Activated naive CD4-positive, alpha-beta T cell treated with anti-CD3 and anti-CD28 coated beads, Interleukin-2, amount 10 ng/mL, durations not matched to agents 7 days and 5 days (primary cell): ENCODE measurements around the gene XYLT1.

Experiments used
- CTCF ChIA-PET: fragments of 350-600 bp; sonication (Branson Sonifier 250); formaldehyde crosslinking; loops from one replicate; lab custom pipeline; 2021; ENCODE audit warnings: antibody characterized with exemption; lab: Charles Lee
- DNase-seq: peaks from one replicate; pipeline ENCODE4 v3.0.0-alpha.2; 2020
- H3K27ac Mint-ChIP-seq: one replicate; pipeline ENCODE4 v1.8.0; 2021; ENCODE audit warnings: mild to moderate bottlenecking, moderate library complexity, mixed read lengths
- H3K27me3 Mint-ChIP-seq: one replicate; pipeline ENCODE4 v1.8.0; 2021; ENCODE audit warnings: mild to moderate bottlenecking, mixed read lengths
- H3K36me3 Mint-ChIP-seq: one replicate; pipeline ENCODE4 v1.8.0; 2021; ENCODE audit warnings: mixed read lengths
- H3K4me1 Mint-ChIP-seq: one replicate; pipeline ENCODE4 v1.8.0; 2021; ENCODE audit warnings: mixed read lengths
- H3K4me3 Mint-ChIP-seq: one replicate; pipeline ENCODE4 v1.8.0; 2021; ENCODE audit warnings: mild to moderate bottlenecking, moderate library complexity, mixed read lengths
- H3K9me3 Mint-ChIP-seq: one replicate; pipeline ENCODE4 v1.8.0; 2021; ENCODE audit warnings: mixed read lengths

The XYLT1 gene

GRCh38 chr16:17302214-17302613, 168.5 kb downstream of the XYLT1 start:
- CTCF ChIA-PET, result interaction anchor here (0.8 kb wide), 1 partner anchor 166 kb away, joined by 3 read pairs; no protein-coding TSS in a partner anchor
- Mint-ChIP-seq H3K9me3 (no peaks in the 10 kb centered on the region), H3K27ac (peak overlapping the region; percentile 46), H3K4me1 (peaks cover 41% of the 10 kb centered on the region), H3K27me3 (no peaks in the 10 kb centered on the region), H3K36me3 (peaks cover 5% of the 10 kb centered on the region), H3K4me3 (no peak overlapping the region)
- no peak for DNase-seq

GRCh38 chr16:17301593-17302135, 169.1 kb downstream of the XYLT1 start:
- no peak for DNase-seq
- CTCF ChIA-PET, result interaction anchor here (0.8 kb wide), 2 partner anchors 147 to 166 kb away, joined by 3 read pairs; no protein-coding TSS in a partner anchor
- H3K4me1 Mint-ChIP-seq, result peaks cover 42% of the 10 kb centered on the region
- no peaks in the 10 kb centered on the region for H3K27me3 Mint-ChIP-seq
- no peak overlapping the region for H3K27ac Mint-ChIP-seq
- no peak overlapping the region for H3K4me3 Mint-ChIP-seq
- H3K9me3 Mint-ChIP-seq, result no peaks in the 10 kb centered on the region
- peaks cover 5% of the 10 kb centered on the region for H3K36me3 Mint-ChIP-seq

DNA sequence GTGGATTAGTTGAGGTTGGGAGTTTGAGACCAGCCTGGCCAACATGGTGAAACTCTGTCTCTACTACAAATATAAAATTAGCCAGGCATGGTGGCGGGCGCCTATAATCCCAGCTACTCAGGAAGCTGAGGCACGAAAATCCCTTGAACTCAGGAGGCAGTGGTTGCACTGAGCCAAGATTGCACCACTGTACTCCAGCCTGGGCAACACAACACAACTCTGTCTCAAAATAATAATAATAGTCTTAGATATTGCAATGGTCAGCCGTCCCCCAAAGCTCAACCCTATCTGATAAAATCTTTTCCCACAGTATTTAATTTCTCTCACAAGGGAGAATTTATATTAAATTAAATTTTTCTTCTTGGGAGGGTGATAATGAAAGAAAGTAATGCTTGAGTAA, 169.6 kb downstream of the XYLT1 start:
- no peak overlapping the region for H3K27ac Mint-ChIP-seq
- CTCF ChIA-PET, result interaction anchor here (0.8 kb wide), 1 partner anchor 148 kb away, joined by 3 read pairs; no protein-coding TSS in a partner anchor
- H3K9me3 Mint-ChIP-seq, result no peaks in the 10 kb centered on the region
- H3K4me1 Mint-ChIP-seq, result peaks cover 42% of the 10 kb centered on the region
- no peaks in the 10 kb centered on the region for H3K27me3 Mint-ChIP-seq
- H3K36me3 Mint-ChIP-seq, result peaks cover 5% of the 10 kb centered on the region
- DNase-seq, result no peak
- H3K4me3 Mint-ChIP-seq, result no peak overlapping the region

DNA sequence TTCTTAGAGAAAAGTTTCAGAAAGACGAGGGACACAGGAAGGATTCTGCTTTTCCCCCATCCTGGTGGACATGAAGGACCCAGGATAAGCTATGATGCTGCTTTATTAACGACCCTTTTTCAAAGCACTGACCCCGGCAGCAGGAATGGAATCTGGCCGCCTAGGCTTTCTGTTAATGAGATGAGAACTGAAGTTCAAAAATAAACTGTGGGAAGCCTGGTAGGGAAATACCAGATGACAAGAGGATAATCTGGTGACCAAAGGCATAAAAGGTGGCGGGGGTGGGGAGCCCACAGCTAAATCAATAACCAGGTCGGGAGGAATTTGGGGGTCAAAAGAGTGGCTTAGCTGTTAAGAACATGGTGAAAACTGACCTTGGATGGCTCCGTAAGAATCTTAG, 171.0 kb downstream of the XYLT1 start:
- CTCF ChIA-PET, result interaction anchor here (1.5 kb wide), 1 partner anchor 168 kb away, joined by 3 read pairs; no protein-coding TSS in a partner anchor
- no peak overlapping the region for H3K27ac Mint-ChIP-seq
- peaks cover 37% of the 10 kb centered on the region for H3K4me1 Mint-ChIP-seq
- no peaks in the 10 kb centered on the region for H3K9me3 Mint-ChIP-seq
- no peak overlapping the region for H3K4me3 Mint-ChIP-seq
- H3K27me3 Mint-ChIP-seq, result no peaks in the 10 kb centered on the region
- H3K36me3 Mint-ChIP-seq, result peaks cover 9% of the 10 kb centered on the region
- DNase-seq, result no peak

GRCh38 chr16:17298238-17298637, 172.5 kb downstream of the XYLT1 start:
- no peak overlapping the region for H3K4me3 Mint-ChIP-seq
- H3K27me3 Mint-ChIP-seq, result no peaks in the 10 kb centered on the region
- peaks cover 29% of the 10 kb centered on the region for H3K4me1 Mint-ChIP-seq
- no peak overlapping the region for H3K27ac Mint-ChIP-seq
- H3K36me3 Mint-ChIP-seq, result peaks cover 9% of the 10 kb centered on the region
- no peak for DNase-seq
- CTCF ChIA-PET, result no interaction called here
- H3K9me3 Mint-ChIP-seq, result no peaks in the 10 kb centered on the region

DNA sequence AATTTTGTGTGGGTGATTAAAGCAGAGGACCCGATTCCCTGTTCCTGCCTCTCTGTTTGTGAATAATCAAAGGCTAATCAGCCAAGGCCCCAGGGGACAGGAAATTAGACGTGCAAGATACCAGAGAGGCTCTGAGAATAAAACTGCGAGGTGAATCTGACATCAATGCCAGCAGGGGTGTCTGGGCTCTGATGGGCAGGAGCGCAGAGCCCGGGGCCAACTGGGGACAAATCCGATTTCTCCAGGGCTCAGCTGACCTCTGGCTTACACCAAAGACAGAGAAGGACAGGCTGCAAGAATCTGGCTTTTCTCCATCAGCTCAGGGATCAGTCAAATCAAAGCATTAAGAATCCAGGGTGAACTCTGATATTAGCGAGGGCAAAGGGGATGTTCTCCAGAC, 174.3 kb downstream of the XYLT1 start:
- Mint-ChIP-seq H3K4me3 (no peak overlapping the region), H3K27ac (no peak overlapping the region), H3K4me1 (peaks cover 13% of the 10 kb centered on the region), H3K36me3 (peaks cover 12% of the 10 kb centered on the region), H3K9me3 (no peaks in the 10 kb centered on the region), H3K27me3 (no peaks in the 10 kb centered on the region)
- no peak for DNase-seq
- CTCF ChIA-PET, result no interaction called here

DNA sequence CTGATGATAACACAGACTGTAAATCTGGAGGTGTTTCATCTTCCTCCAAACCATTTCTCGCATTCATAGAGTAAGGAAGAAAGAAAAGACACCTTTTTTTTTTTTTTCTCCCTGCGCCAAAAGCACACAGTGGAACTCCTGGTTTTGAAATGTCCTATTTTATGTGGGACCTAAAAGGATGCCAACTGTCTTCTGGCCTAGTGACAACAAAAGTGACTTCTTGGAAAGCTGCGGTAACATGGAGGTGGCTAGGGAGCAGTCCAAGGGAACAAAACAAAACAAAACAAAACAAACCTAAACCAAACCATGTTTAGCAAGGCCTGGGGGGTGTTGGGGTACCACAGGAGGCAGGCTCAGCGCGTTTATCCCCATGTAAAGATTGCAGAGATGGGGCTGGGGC, 174.8 kb downstream of the XYLT1 start:
- H3K27ac Mint-ChIP-seq, result peak overlapping the region; percentile 45
- no peak for DNase-seq
- CTCF ChIA-PET, result no interaction called here
- H3K36me3 Mint-ChIP-seq, result peaks cover 15% of the 10 kb centered on the region
- H3K27me3 Mint-ChIP-seq, result no peaks in the 10 kb centered on the region
- H3K4me1 Mint-ChIP-seq, result peaks cover 12% of the 10 kb centered on the region
- no peak overlapping the region for H3K4me3 Mint-ChIP-seq
- H3K9me3 Mint-ChIP-seq, result no peaks in the 10 kb centered on the region

GRCh38 chr16:17294856-17295255, 175.9 kb downstream of the XYLT1 start:
- no peak for DNase-seq
- peaks cover 12% of the 10 kb centered on the region for H3K36me3 Mint-ChIP-seq
- H3K9me3 Mint-ChIP-seq, result no peaks in the 10 kb centered on the region
- no peak overlapping the region for H3K27ac Mint-ChIP-seq
- H3K27me3 Mint-ChIP-seq, result no peaks in the 10 kb centered on the region
- H3K4me1 Mint-ChIP-seq, result peaks cover 9% of the 10 kb centered on the region
- H3K4me3 Mint-ChIP-seq, result no peak overlapping the region
- CTCF ChIA-PET, result interaction anchor here (1.0 kb wide), 1 partner anchor 173 kb away, joined by 3 read pairs; no protein-coding TSS in a partner anchor

- H3K4me3 Mint-ChIP-seq, result no peak overlapping the region
- H3K4me1 Mint-ChIP-seq, result peaks cover 11% of the 10 kb centered on the region
- DNase-seq, result no peak
- H3K27ac Mint-ChIP-seq, result no peak overlapping the region
- H3K27me3 Mint-ChIP-seq, result no peaks in the 10 kb centered on the region
- CTCF ChIA-PET, result interaction anchor here (1.0 kb wide), 1 partner anchor 174 kb away, joined by 3 read pairs; no protein-coding TSS in a partner anchor
- no peaks in the 10 kb centered on the region for H3K9me3 Mint-ChIP-seq
- H3K36me3 Mint-ChIP-seq, result peaks cover 17% of the 10 kb centered on the region
Measured at GRCh38 chr16:17293813-17294558, 176.8 kb downstream of the XYLT1 start.

- peaks cover 3% of the 10 kb centered on the region for H3K27me3 Mint-ChIP-seq
- H3K36me3 Mint-ChIP-seq, result peaks cover 21% of the 10 kb centered on the region
- DNase-seq, result no peak
- no peak overlapping the region for H3K27ac Mint-ChIP-seq
- no peak overlapping the region for H3K4me3 Mint-ChIP-seq
- CTCF ChIA-PET, result no interaction called here
- H3K9me3 Mint-ChIP-seq, result no peaks in the 10 kb centered on the region
- peaks cover 9% of the 10 kb centered on the region for H3K4me1 Mint-ChIP-seq
Measured at GRCh38 chr16:17291289-17291688, 179.5 kb downstream of the XYLT1 start.

- peaks cover 4% of the 10 kb centered on the region for H3K4me1 Mint-ChIP-seq
- peaks cover 20% of the 10 kb centered on the region for H3K36me3 Mint-ChIP-seq
- H3K27me3 Mint-ChIP-seq, result peaks cover 3% of the 10 kb centered on the region
- H3K27ac Mint-ChIP-seq, result no peak overlapping the region
- no peak overlapping the region for H3K4me3 Mint-ChIP-seq
- no peaks in the 10 kb centered on the region for H3K9me3 Mint-ChIP-seq
- no peak for DNase-seq
- CTCF ChIA-PET, result no interaction called here
Measured at GRCh38 chr16:17289674-17290635, 180.8 kb downstream of the XYLT1 start.

DNA sequence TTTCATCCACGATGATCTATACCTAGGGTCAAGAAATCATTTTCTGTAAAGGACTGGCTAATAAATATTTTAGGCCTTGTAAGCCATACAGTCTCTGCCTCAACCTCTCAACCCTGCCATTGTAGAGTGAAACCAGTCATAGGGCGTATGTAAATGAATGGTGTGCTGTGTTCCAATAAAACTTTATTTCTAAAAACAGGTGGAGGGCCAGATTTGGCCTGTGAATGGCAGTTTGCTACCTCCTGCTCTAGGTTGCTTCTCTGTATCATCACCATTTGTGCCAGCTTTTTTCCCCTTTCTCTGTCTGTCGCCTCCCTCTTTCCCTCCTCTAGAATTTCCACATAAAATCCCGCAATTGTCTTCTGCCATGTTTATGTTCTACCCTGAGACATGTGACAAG, 181.7 kb downstream of the XYLT1 start:
- no peaks in the 10 kb centered on the region for H3K9me3 Mint-ChIP-seq

GRCh38 chr16:17287166-17287800, 183.5 kb downstream of the XYLT1 start:
- Mint-ChIP-seq H3K4me3 (no peak overlapping the region), H3K27ac (no peak overlapping the region), H3K9me3 (no peaks in the 10 kb centered on the region), H3K27me3 (peaks cover 3% of the 10 kb centered on the region), H3K4me1 (peaks cover 3% of the 10 kb centered on the region), H3K36me3 (peaks cover 16% of the 10 kb centered on the region)
- CTCF ChIA-PET, result no interaction called here
- DNase-seq, result no peak

More for the DNA sequence above, 181.7 kb downstream of the XYLT1 start:
- CTCF ChIA-PET, result interaction anchor here (0.6 kb wide), 1 partner anchor 301 kb away, joined by 3 read pairs; no protein-coding TSS in a partner anchor
- H3K27me3 Mint-ChIP-seq, result peaks cover 3% of the 10 kb centered on the region
- H3K4me3 Mint-ChIP-seq, result no peak overlapping the region
- no peak for DNase-seq
- H3K36me3 Mint-ChIP-seq, result peaks cover 18% of the 10 kb centered on the region
- H3K4me1 Mint-ChIP-seq, result peaks cover 2% of the 10 kb centered on the region
- no peak overlapping the region for H3K27ac Mint-ChIP-seq
